Endothelial cell of umbilical vein (primary cell): ENCODE data around the gene ZNF488. TPM values are rescaled to one million over a fixed set of nuclear protein-coding genes. Genes with fewer than 3 reads are reported as not detected.

Experiments
- BruUV-seq: library from RNA; stranded (reverse); fragments of 400-500 nt; replicated peaks from 2 replicates; lab custom pipeline; 2021; lab: Mats Ljungman, UMichigan
- CTCF ChIA-PET: fragments of 300-600, 350-600 bp; sonication (Branson Sonifier 250); formaldehyde crosslinking; loops from one replicate; lab custom pipeline; 2021; ENCODE audit warnings: antibody characterized with exemption, inconsistent platforms; lab: Charles Lee
- POLR2A ChIA-PET: fragments of 300-600, 350-600 bp; sonication (Branson Sonifier 250); formaldehyde crosslinking; loops from one replicate; lab custom pipeline; 2021; ENCODE audit warnings: antibody characterized with exemption, inconsistent platforms; lab: Charles Lee
- DNase-seq: peaks from one replicate; pipeline ENCODE4 v3.0.0-alpha.2; 2011; ENCODE audit warnings: low read depth, low spot score
- FAIRE-seq: peaks from 2 replicates; lab custom pipeline; 2011; peaks lifted over from hg19 to GRCh38; lab: Jason Lieb, UNC
- H2AFZ ChIP-seq: 2 replicates; pipeline ENCODE4 v1.6.0; 2012; ENCODE audit warnings: low read depth, low read length, control low read depth, inconsistent platforms
- H3K27ac ChIP-seq: 2 replicates; pipeline ENCODE4 v1.5.1; 2011; ENCODE audit warnings: low read depth, mild to moderate bottlenecking, control low read depth, low read length, moderate library complexity; ENCODE audit not compliant: insufficient read depth
- H3K27me3 ChIP-seq, 2 experiments: 2 replicates each; pipeline versions ENCODE4 v1.6.0 to v1.6.1; 2011; ENCODE audit warnings: low read length in 2 of 2, mixed read lengths in 1 of 2; ENCODE audit not compliant: control insufficient read depth in 2 of 2, insufficient read depth in 2 of 2
- H3K36me3 ChIP-seq, 2 experiments: 2 replicates in 1 of 2; 3 replicates in 1 of 2; pipeline ENCODE4 v1.5.1; 2011; ENCODE audit warnings: low read length in 2 of 2, mild to moderate bottlenecking in 1 of 2, moderate library complexity in 1 of 2; ENCODE audit not compliant: control insufficient read depth in 2 of 2, insufficient read depth in 2 of 2; ENCODE audit errors: extremely low read depth in 1 of 2
- H3K4me1 ChIP-seq: 3 replicates; pipeline ENCODE4 v1.5.1; 2011; ENCODE audit warnings: mild to moderate bottlenecking, low read length; ENCODE audit not compliant: control insufficient read depth, insufficient read depth; ENCODE audit errors: extremely low read depth
- H3K4me2 ChIP-seq: 2 replicates; pipeline ENCODE4 v1.6.1; 2011; ENCODE audit warnings: low read length, control low read depth, mixed read lengths; ENCODE audit not compliant: insufficient read depth
- H3K4me3 ChIP-seq, 3 experiments: fragments of 200-600 bp in 1 of 3; sonication (generic), shearing (Covaris generic) in 1 of 3; replicated peaks in 1 of 3; 2 replicates each; pipeline ENCODE4 v1.5.1; 2011 to 2016; ENCODE audit warnings: control low read depth in 3 of 3, low read length in 3 of 3, mild to moderate bottlenecking in 2 of 3, inconsistent platforms in 1 of 3, low read depth in 1 of 3, moderate library complexity in 1 of 3; ENCODE audit not compliant: insufficient read depth in 1 of 3
- H3K79me2 ChIP-seq: 2 replicates; pipeline ENCODE4 v1.6.0; 2012; ENCODE audit warnings: low read length, inconsistent platforms; ENCODE audit not compliant: control insufficient read depth, insufficient read depth
- H3K9ac ChIP-seq: replicated peaks from 2 replicates; pipeline ENCODE3; 2011; ENCODE audit warnings: low read length, control low read depth; ENCODE audit not compliant: insufficient read depth; ENCODE audit errors: extremely low read depth
- H3K9me1 ChIP-seq: replicated peaks from 3 replicates; pipeline ENCODE4 v1.6.0; 2011; ENCODE audit warnings: mild to moderate bottlenecking, low read length; ENCODE audit not compliant: control insufficient read depth, insufficient read depth; ENCODE audit errors: extremely low read depth
- H3K9me3 ChIP-seq: replicated peaks from 2 replicates; pipeline ENCODE4 v1.5.1; 2012; ENCODE audit warnings: low read length, inconsistent platforms; ENCODE audit not compliant: control insufficient read depth, insufficient read depth
- H4K20me1 ChIP-seq: replicated peaks from 2 replicates; pipeline ENCODE3; 2011; ENCODE audit warnings: mild to moderate bottlenecking, low read length; ENCODE audit not compliant: control insufficient read depth, insufficient read depth; ENCODE audit errors: extremely low read depth
- CTCF ChIP-seq, 2 donors: IDR thresholded peaks; 1 replicate in 1 of 2; 2 replicates in 1 of 2; pipeline ENCODE4 v1.5.1; 2011; ENCODE audit warnings: low read length in 2 of 2, mild to moderate bottlenecking in 2 of 2, moderate library complexity in 2 of 2, control low read depth in 1 of 2, inconsistent platforms in 1 of 2, low read depth in 1 of 2; ENCODE audit not compliant: insufficient read depth in 1 of 2; ENCODE audit errors: extremely low read depth in 1 of 2
- EZH2 ChIP-seq: IDR thresholded peaks from 2 replicates; pipeline ENCODE4 v1.6.1; 2012; ENCODE audit warnings: borderline replicate concordance, low read depth, mild to moderate bottlenecking, moderate library complexity, low read length, inconsistent platforms; ENCODE audit not compliant: severe bottlenecking
- FOS ChIP-seq: IDR thresholded peaks from 2 replicates; pipeline ENCODE4 v1.6.1; 2011; ENCODE audit warnings: mild to moderate bottlenecking, low read length, moderate library complexity, borderline replicate concordance; ENCODE audit not compliant: insufficient read depth
- GATA2 ChIP-seq: IDR thresholded peaks from 2 replicates; pipeline ENCODE4 v1.7.0; 2011; ENCODE audit warnings: low read depth, mild to moderate bottlenecking, moderate library complexity, mixed read lengths, low read length; ENCODE audit not compliant: insufficient read length, insufficient read depth
- MAX ChIP-seq: IDR thresholded peaks from 2 replicates; pipeline ENCODE4 v1.6.1; 2011; ENCODE audit not compliant: insufficient read depth, insufficient read length
- MYC ChIP-seq: IDR thresholded peaks from one replicate; pipeline ENCODE4 v1.6.1; 2011; ENCODE audit warnings: mild to moderate bottlenecking, low read depth, low read length
- POLR2A ChIP-seq: IDR thresholded peaks from 2 replicates; pipeline ENCODE4 v1.6.1; 2012; ENCODE audit warnings: low read depth, mild to moderate bottlenecking, control low read depth, low read length
- POLR2AphosphoS5 ChIP-seq: IDR thresholded peaks from 2 replicates; pipeline ENCODE4 v1.6.1; 2012; ENCODE audit warnings: low read depth, mild to moderate bottlenecking, control low read depth, low read length, moderate library complexity; ENCODE audit not compliant: insufficient read depth
- dilution Hi-C: fragments of 300-500 bp; cut with MboI; formaldehyde crosslinking; loops from one replicate; pipeline ENCODE4 v1.15.0; 2019; ENCODE audit warnings: low sequenced_read_pairs; ENCODE audit not compliant: extremely low pct_ligation_motif_present
- intact Hi-C: fragments of 100-400 bp; cut with micrococcal nuclease; formaldehyde crosslinking; loops from one replicate; pipeline ENCODE4 v1.10.0; 2022
- polyA plus RNA-seq, 4 experiments: library from polyadenylated mRNA; depleted of rRNA in 3 of 4; stranded (reverse) in 3 of 4; unstranded in 1 of 4; fragments of >200 nt; gene quantifications; 2 replicates each; pipeline versions ENCODE4 v1.2.1 to v1.2.3, GENCODE V29; 2011 to 2012; ENCODE audit warnings: missing spikeins in 1 of 4
- total RNA-seq: library from RNA; stranded (reverse); gene quantifications from 2 replicates; pipeline ENCODE4 v1.2.3, GENCODE V29; 2021

Gene ZNF488
- total and polyA plus RNA-seq, 2 donors (not counting 3 experiments of a cell fraction or from before 2014, with no cell fraction given): 0.21 to 0.38 TPM

GRCh38 chr10:47419421-47419820, 35.3 kb upstream of the ZNF488 start:
- intact Hi-C loops (no loop called here), dilution Hi-C loops (no loop called here)
- no peaks in the 10 kb centered on the region for H3K36me3 ChIP-seq
- DNase-seq (no peak), FAIRE-seq (no peak)
- ChIA-PET CTCF (no interaction called here), POLR2A (no interaction called here)
- no peak overlapping the region for H3K4me2 ChIP-seq
- BruUV-seq: no TSS peak
- no peak overlapping the region for H3K4me3 ChIP-seq
- H3K9me3 ChIP-seq: no peaks in the 10 kb centered on the region
- H2AFZ ChIP-seq: no peak overlapping the region
- no peaks in the 10 kb centered on the region for H3K9me1 ChIP-seq
- H3K4me1 ChIP-seq: no peaks in the 10 kb centered on the region
- H3K79me2 ChIP-seq: no peaks in the 10 kb centered on the region
- H3K27me3 ChIP-seq: no peaks in the 10 kb centered on the region
- no peak for TF ChIP-seq POLR2A
- no peak for TF ChIP-seq EZH2
- no peak for TF ChIP-seq MYC
- no peak for TF ChIP-seq GATA2
- no peak for TF ChIP-seq MAX
- TF ChIP-seq FOS: no peak
- no peak for TF ChIP-seq POLR2AphosphoS5
- no peak for TF ChIP-seq CTCF (IDR thresholded peaks at IDR 0.05; ENCODE audit: extremely low read depth in 1 of 2, insufficient read depth in 1 of 2, low read depth in 1 of 2, low read length in 2 of 2)
- no peaks in the 10 kb centered on the region for H4K20me1 ChIP-seq
- no peak overlapping the region for H3K9ac ChIP-seq
- H3K27ac ChIP-seq: no peak overlapping the region
